SU-DHL-6 (cell line): ENCODE results near the gene SDCBP2.

Experiments used
- CTCF ChIP-seq: fragments of 200-600 bp; sonication (generic); IDR thresholded peaks from one replicate; pipeline ENCODE4 v1.5.1; 2017; ENCODE audit warnings: antibody characterized with exemption, mild to moderate bottlenecking, low read length, moderate library complexity; ENCODE audit not compliant: insufficient read depth, poor library complexity, severe bottlenecking
- EZH2phosphoT487 ChIP-seq: fragments of 200-600 bp; sonication (generic), shearing (Covaris generic); conservative IDR thresholded peaks from 2 replicates; pipeline ENCODE4 v1.6.1; 2018; ENCODE audit warnings: mild to moderate bottlenecking, antibody characterized with exemption, low read length, moderate library complexity, mixed read lengths

- no peak for TF ChIP-seq CTCF
- TF ChIP-seq EZH2phosphoT487: no peak
These were observed 16.1 kb downstream of the SDCBP2 start for GRCh38 chr20:1312904-1313235.
